ENCODE data around the gene BOC.
"Not testable (repeated sequence)": the region's sequence is repeated elsewhere in the genome, so short reads cannot be mapped to it uniquely, and the experiment has no call there.

BOC gene

GRCh38 chr3:113211330-113212149, at the start of gene BOC:
BOC (plus strand) TSS chr3:113211557; CDS start chr3:113249803, 38,246 bp downstream.
- no peak for DNase-seq (ENCODE audit: low read depth in 2 of 2)

GRCh38 chr3:113161661-113162060, 49.7 kb upstream of the BOC start:
- DNase-seq (ENCODE audit: low read depth in 2 of 2), result no peak

- no peak for DNase-seq (ENCODE audit: low read depth in 2 of 2)
Observed at GRCh38 chr3:113163152-113163551, 48.2 kb upstream of the BOC start.

- DNase-seq (ENCODE audit: low read depth in 2 of 2), result no peak
Observed at GRCh38 chr3:113165841-113166240, 45.5 kb upstream of the BOC start.

- no peak for DNase-seq (ENCODE audit: low read depth in 2 of 2)
Observed at GRCh38 chr3:113166357-113166718, 45.0 kb upstream of the BOC start.

- DNase-seq (ENCODE audit: low read depth in 2 of 2), result no peak
Observed at GRCh38 chr3:113166719-113167492, 44.5 kb upstream of the BOC start.

GRCh38 chr3:113167825-113168801, 43.2 kb upstream of the BOC start:
- DNase-seq (ENCODE audit: low read depth in 2 of 2), result no peak

GRCh38 chr3:113169891-113170452, 41.4 kb upstream of the BOC start:
- DNase-seq (ENCODE audit: low read depth in 2 of 2), result no peak

- DNase-seq (ENCODE audit: low read depth in 2 of 2), result no peak
Observed at GRCh38 chr3:113170771-113171170, 40.6 kb upstream of the BOC start.

- DNase-seq (ENCODE audit: low read depth in 2 of 2), result not testable (repeated sequence)
Observed at GRCh38 chr3:113171675-113172300, 39.6 kb upstream of the BOC start.

- DNase-seq (ENCODE audit: low read depth in 2 of 2), result no peak
Observed at GRCh38 chr3:113173102-113173501, 38.3 kb upstream of the BOC start.

- no peak for DNase-seq (ENCODE audit: low read depth in 2 of 2)
Observed at GRCh38 chr3:113174304-113174703, 37.1 kb upstream of the BOC start.

GRCh38 chr3:113174801-113175485, 36.4 kb upstream of the BOC start:
- DNase-seq (ENCODE audit: low read depth in 2 of 2), result no peak

- DNase-seq (ENCODE audit: low read depth in 2 of 2), result no peak
Observed at GRCh38 chr3:113177526-113177925, 33.8 kb upstream of the BOC start.

- DNase-seq (ENCODE audit: low read depth in 2 of 2), result no peak
Observed at GRCh38 chr3:113179235-113179824, 32.0 kb upstream of the BOC start.

- DNase-seq (ENCODE audit: low read depth in 2 of 2), result no peak
Observed at GRCh38 chr3:113183748-113184661, 27.4 kb upstream of the BOC start.

- DNase-seq (ENCODE audit: low read depth in 2 of 2), result no peak
Observed at GRCh38 chr3:113185194-113185835, 26.0 kb upstream of the BOC start.

GRCh38 chr3:113186566-113186965, 24.8 kb upstream of the BOC start:
- no peak for DNase-seq (ENCODE audit: low read depth in 2 of 2)

- no peak for DNase-seq (ENCODE audit: low read depth in 2 of 2)
Observed at GRCh38 chr3:113193288-113193687, 18.1 kb upstream of the BOC start.

Data from stimulated activated CD4-positive, alpha-beta T cell treated with anti-CD3 and anti-CD28 coated beads, Interleukin-1b, Interleukin-23, amount 100 ng/mL, for 1 hour (primary cell).